Stimulated activated CD8-positive, alpha-beta memory T cell treated with anti-CD3 and anti-CD28 coated beads, Interleukin-12 subunit alpha, Interleukin-12 subunit beta, amount 100 ng/mL, for 1 hour (primary cell): ENCODE data around the gene ENGASE.

Experiments used
- DNase-seq: peaks from one replicate; pipeline ENCODE4 v3.0.0-alpha.2; 2020; ENCODE audit warnings: low read depth

Gene ENGASE

DNA sequence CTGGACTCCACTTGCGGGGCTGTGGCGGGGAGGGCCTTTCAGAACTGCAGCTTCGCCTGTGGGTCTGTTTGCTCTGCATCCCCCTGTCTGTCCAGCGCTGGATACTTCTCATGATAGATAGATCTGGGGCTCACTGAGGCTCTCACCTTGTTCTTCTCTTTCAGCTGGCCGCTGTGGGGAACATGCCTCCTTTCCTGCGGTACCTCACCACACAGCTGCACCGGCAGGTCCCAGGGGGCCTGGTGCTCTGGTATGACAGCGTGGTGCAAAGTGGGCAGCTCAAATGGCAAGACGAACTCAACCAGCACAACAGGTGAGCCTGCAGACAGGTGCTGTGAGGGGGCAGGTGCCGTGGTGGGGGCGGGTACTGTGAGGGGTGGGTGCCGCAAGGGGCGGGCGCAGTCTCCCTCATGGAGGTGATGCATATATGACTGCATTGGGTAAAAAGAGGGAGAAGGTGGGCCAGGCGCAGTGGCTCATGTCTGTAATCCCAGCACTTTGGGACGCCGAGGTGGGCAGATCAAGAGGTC is 6.2 kb downstream of the ENGASE start:
- no peak for DNase-seq

DNA sequence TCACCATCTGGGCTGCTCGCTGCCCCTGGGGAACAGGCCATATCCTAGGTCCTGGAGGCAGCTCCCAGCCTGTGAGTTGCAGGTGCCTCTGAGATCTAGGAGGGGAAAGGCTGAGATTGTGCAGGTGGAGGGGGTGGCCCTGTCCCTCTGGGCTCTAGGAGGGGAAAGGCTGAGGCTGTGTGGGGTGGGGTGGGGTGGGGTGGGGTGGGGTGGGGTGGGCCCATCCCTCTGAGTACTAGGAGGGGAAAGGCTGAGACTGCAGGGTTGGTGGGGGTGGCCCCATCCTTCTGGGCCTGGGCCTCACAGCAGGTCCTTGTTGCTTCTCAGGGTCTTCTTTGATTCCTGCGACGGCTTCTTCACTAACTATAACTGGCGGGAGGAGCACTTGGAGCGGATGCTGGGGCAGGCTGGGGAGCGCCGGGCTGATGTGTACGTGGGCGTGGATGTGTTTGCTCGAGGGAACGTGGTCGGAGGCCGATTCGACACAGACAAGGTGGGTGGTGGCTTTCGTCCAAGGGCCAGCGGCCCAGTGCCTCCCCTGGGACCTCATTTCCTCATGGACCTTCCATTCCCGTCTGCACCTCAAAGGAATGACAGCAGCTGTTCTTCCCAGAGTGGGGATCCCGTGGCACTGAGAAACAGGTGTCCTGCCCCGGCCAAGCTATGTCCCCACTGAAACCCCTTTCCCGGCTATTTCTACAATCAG is 7.1 kb downstream of the ENGASE start:
- DNase-seq = no peak

DNA sequence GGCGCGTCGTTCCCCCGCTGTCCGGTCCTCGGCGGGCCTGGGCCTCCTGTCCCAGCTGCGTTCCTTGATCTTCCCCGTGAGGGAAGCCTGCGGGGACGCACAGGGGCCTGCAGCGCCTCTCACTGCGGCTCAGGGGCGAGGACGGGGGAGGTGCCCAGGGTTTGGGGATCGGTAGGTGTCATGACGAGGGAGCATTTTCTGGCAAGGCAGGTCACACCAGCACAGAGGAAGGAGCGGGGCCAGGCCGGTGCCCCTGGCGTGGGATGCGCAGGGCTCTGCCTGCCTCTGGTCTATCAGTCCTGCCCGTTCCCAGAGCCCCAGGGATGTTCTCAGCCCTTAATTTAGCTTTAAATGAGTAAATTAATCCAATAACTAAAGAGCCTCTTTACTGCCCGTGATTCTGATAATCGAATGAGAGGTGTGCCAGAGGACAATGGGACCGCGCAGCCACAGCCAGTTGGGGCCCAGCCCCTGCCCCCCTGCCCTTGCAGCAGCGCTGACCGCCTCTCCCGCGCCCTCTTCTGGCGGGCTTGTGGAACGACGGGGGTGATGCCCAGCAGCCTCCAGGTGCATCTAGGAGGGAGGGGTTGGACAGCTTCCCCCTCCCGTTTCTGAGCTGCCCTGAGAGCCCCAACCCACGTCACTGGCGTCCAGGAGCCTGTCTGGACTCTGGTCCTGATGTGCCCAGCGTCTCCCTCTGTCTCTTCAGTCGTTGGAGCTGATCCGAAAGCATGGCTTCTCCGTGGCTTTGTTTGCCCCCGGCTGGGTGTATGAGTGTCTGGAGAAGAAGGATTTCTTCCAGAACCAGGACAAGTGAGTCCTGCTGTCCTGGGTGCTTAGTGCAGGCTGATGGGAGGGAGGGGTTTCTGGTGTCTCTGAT is 7.9 kb downstream of the ENGASE start:
- DNase-seq = no peak

DNA sequence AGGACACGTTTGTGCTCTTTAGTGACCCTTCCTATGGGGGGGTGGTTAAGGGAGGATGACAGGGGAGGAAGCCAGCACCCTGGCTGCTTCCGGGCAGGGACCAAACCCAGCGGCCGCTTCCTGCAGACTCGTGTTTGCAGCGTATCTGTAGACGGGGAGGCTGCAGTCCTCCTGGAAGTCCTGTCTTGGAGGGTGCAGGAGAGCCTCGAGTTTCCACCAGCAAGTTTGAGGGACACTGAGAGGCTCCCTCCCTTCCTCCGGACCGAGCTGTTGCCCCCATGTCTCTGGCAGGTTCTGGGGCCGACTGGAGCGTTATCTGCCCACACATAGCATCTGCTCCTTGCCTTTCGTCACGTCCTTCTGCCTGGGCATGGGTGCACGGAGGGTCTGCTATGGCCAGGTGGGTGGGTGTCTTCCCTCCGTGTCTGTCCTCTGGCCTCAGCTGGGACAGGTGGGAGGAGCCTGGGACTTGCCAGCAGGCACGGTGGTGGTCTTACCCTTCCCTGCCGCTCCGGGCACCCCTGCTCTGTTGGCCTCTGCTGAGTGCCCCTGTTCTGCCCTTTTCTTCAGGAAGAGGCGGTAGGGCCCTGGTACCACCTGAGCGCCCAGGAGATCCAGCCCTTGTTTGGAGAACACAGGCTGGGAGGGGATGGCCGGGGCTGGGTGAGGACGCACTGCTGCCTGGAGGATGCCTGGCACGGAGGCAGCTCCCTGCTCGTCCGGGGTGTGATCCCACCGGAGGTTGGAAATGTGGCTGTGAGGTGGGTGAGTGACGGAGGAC is 8.8 kb downstream of the ENGASE start:
- no peak for DNase-seq

DNA sequence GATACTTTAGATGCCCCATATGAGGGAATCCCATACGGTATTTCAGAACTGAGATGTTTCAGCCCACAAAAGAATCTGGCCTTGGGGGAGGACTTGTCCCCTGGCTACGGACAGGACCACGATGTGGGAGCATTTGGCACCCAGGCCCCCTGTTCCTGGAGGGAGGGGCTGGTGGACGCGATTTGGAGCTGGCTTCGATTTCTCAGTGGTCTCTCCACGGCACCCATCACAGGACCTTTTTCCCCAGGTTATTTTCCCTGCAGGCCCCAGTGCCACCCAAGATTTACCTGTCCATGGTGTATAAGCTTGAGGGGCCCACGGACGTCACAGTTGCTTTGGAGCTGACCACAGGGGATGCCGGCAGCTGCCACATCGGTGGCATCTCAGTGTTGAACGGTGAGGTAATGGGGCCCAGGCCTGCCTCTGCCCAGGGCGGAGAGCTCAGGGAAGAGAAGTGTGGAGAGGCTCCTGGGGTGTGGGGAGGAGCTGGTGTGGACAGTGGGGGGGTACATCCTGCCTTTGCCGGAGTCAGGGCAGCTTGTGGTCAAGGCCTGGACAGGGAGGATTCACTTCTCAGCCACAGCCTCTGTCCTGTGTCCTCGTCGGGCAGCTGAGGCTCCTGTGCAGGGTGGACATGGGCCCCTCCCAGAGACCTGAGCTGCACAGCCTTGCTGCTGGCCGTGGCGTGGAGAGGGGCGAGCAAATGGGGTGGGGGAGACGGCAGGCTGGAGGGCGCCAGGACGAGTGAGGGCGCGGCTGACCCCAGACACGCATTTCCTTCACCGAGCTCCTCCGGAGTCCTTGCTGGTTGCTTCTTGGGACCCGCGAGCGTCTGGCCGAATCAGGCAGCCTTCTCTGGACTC is 9.9 kb downstream of the ENGASE start:
- DNase-seq = no peak

DNA sequence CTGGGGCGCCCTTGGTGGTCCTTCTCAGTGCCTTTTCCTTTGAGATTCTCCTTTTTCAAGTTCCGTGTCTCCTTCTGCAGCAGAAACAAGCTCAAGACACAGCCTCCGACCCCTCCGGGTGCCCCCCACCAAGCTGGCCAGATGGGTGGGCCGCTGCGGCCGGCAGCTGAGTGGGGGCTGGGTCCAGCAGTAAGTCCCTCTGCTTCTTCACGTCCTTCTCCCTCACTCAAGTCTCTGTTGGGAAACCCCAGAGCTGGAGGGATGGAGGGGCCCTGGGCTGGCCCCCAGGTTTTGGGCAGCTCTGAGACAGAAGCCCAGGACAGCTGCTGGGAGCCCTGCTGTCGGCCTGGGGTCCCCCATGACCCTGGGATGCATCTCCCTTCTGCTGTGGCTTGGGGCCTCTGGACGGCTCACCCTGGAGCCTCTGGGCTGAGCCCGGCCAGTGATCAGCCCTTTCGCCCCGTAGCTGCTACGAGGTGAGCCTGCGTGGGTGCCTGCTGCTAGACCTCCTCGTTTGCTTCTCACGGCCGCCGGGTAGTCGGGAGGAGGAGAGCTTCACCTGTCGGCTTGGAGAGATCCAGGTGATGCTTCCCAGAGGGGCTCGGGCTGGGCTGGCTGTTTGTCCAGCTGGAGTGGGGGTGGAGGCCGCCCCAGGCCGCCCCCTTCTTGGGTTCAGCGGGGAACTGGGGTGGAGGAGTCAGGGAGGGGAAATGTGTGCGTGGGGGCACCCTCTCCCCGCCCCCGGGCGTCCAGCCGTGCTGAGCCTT is 10.7 kb downstream of the ENGASE start:
- no peak for DNase-seq

DNA sequence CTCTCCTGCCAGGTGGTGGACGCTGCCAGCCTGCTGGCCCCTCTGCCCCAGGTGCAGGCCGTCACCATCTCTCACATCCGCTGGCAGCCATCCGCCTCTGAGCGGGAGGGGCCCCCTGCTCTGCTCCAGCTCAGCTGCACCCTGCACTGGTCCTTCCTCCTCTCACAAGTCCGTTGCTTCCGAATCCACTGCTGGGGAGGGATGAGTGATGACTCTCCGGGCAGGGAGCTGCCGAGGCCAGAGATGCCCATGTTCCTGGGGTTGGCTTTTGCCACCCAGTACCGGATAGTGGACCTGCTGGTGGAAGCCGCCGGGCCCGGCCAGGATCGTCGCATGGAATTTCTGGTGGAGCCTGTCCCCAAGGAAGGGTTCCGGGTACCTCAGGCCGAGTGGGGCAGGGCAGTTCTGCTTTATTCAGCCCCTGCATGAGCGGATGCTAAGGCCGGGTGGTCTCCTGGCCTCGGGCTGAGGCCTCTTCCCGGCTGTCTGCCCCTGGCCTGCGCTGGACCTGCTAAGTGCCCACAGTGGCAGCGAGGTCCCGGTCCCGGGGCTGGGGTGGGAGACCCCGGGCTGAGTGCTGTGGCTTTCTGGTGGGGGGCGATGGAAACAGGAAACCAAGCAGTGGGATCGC is 11.4 kb downstream of the ENGASE start:
- no peak for DNase-seq

DNA sequence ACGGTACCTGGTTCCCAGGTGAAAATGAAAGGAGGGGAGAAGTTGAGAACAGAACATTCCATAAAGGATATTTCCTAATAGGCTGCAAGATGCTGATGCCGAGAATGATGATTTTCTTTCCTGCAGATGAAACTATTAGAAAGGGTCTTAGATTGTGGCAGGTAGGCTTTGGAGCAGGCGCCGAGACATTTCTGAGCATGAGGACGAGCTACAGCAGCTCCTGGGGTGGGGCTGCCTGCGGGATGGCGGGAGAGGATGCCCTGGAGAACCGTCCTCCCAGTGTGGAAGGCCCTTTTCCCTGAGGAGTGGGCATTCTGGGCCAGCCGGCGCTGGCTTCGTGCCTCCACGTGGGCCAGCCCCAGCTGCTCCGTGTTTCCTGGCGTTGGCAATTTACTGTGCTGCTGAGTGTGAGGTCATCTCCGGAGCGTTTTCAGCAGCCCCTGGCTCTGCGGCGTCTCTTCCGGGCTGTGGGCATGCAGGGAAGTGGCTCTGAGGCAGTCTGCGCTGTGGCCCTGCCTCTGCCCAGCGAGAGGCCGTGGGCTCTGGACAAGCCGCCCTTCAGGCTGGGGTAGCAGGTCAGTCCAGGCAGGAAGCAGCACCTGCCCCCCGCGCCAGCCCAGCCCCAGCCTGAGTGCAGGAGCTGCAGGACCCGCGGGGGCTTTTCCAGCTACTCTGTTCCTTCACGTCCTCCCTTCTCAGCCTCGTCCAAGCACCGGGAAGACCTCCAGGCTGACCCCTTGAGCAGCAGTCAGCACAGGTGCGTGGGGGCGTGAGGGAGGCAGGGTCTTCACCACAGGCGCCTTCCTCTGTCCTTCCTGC is 12.2 kb downstream of the ENGASE start:
- no peak for DNase-seq

DNA sequence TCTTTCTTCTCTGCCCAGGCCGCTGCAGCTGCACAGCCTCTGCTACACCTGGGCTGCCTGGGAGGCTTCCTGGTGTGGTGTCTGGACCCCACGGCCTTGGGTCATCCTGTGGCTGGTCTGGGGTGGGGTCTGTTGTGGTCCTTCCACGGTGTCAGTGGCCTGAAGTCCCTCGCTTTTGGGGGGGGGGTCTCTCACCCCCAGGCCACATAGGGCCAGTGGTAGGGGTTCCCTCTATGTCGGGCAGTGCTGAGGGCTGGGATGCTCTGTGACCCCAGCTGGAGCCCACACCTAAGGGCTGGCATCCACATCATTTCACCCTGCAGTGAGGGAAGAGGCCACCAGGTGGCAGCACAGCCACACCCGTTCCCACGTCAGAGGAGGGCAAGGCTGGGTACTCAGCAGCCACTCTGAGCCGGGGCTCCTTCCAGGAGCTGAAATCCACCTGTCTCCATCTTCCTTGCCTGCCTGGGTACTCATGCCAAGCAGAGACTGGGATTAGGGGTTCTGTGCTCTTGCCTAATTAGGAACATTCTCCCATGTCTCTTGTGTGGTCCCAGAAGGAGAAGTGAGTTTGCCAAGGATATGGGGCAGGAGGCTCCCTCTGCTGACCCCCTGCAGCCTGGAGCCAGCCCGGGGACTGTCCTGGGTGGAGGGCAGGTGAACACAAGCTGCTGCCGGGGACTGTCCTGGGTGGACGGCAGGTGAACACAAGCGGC is 13.0 kb downstream of the ENGASE start:
- DNase-seq = peak; percentile 59

DNA sequence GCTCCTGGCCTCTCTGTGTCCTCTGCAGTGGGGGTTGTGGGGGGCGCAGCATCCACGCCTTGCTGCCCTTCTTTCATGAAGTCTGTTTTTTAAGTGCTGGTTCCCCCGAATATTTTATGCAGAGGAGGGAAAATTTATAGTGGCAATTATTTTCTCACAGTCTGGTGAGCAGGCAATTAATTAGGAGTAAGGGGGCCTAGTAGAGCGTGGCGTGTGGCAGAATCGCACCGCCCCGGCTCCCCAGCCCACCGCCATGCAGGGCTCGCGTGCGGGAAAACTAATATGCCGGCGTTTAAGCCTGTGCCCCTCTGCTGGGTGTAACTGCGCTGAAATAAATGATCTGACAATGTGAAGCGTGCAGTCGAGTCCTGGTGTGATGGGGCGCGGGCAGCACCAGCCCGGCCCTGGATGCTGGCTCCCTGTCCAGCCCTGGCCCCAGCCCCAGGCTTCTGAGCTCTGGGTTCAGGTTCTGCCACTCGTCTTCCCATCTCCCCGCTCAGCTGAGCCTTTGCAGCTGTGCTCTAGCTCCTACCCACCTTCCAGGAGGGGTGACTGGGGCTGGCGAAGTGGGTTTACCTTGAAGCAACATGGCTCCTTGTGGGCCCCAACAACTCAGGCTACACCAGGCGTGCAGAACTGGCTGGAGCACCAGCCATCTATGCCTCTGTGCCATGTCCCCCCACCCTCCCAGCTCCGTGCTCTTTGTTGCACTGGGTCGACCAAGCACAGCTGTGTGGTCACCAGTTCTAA is 13.8 kb downstream of the ENGASE start:
- DNase-seq = no peak

DNA sequence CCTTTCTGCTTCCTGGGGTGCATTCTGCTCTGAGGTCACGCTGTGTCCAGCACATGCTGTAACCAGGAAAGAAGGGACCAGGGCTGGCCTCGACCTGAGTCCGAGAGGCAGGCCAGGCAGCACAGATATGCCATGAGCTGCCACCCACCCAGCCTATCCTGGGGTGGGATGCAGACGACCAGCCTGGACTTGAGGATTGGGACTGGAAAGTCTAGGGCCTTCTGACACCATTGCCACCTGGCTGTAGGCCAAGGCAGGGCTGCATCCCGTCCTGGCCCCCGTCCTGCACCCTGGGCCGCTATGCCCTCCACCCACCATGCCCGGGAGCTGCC is 14.3 kb downstream of the ENGASE start:
- no peak for DNase-seq

DNA sequence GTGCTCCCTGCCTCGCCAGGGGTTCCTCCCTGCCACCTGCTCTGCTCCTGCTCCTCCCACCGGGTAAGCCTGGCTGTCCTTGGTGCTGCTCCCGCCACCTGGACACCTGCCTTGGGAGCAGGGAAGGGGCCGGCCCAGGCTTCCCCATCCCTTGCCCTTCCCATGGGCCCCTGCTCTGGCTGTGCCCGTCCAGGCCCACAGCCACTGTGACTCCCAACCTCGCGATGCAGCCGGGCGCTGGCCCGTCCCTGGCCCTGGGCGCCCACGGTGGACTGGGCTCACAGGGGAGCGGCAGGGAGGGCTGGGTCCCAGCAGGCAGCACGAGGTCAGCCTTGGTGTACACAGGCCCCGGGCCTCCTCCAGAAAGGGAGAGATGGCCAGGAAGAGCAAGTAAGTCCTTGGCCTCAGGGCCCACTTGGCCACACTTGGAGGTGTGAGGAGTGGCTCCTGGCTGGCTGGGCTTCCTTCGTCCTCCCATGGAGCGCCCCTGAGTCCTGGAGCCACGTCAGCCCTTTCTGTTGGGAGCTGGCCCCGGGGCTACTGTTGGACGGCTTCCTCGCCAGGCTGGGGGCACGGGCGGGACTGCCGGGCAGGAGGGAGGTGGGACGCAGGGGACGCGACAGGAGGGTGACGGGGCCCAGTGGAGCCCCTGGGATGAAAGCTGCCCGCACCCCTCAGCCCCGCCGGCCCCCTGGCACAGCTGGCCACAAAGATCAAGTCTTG is 15.3 kb downstream of the ENGASE start:
- no peak for DNase-seq

DNA sequence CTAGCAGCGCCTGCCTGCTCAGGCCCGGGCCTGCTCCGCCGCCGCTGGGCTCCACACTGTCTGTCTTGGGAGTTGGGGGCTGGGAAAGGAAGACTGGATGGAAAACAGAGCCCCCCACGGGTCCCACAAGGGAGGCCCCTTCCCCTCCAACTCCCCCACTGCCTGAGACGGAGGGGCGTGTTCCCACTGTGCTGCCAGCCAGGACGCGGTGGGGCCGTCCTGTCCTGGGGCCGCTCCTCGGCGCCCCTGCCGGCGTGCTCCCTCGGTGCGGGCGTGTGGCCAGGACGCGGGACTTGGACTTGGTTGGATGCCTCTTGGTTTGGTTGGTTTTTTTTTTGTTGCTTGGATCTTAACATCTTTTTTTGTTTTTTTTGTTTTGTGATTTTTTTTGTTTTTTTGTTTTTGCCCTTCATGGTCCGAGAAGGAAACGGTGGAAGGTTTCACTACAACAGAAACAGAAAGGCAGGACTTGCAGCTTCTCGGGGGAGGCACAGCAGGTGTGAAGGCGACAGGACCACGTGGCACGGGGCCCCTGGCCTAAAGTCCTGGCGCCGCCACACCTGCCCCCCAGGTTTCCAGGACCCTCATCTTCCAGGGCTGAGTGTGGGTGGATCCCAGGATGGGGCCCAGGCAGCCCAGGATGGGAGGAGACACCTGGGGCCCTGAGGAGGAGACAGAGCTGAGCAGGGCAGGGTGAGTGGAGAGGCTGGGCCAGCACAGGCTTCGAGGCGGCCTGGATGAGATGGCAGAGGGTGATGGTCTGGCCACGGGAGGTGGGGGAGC is 16.0 kb downstream of the ENGASE start:
- no peak for DNase-seq

DNA sequence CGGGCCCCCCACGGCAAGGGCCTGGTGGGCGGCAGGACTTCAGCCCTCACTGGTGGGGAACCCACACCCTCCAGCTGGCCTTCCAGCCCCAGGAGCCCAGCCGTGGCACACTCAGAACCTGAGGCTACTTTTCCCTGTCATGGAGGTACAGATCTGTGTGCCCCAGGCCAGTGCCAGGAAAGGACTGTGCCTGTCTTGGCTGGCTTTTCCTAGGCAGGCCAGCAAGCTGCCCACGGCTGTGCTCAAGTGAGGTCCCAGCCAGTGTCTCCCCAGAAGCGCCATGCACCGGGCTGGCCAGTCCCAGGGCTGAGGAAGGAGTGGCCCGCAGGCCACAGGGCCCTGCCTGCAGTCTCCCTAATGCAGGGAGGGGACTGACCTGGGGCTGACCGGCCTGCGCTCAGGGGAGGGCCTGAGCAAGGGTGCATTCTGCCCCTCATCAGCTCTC is 16.6 kb downstream of the ENGASE start:
- DNase-seq = no peak

DNA sequence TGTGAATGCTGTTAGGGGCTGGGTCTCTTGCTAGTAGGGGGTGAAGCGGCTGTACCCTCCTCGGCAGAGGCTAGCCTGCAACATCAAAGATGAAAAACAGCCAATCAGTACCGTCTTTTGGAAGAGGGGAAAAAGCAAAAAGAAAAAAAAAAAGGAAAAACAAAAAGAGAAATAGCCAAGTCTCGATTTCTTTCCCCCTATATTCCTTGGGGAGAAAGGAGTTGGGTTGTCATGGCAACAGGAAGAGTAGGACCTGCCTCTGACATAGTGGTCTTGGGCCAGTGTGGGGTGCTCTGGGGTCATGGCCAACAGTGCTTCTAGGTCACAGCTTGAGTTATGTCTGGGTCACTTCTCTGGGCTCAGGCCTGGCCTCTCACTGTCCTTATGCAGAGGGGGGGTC is 17.9 kb downstream of the ENGASE start:
- no peak for DNase-seq

DNA sequence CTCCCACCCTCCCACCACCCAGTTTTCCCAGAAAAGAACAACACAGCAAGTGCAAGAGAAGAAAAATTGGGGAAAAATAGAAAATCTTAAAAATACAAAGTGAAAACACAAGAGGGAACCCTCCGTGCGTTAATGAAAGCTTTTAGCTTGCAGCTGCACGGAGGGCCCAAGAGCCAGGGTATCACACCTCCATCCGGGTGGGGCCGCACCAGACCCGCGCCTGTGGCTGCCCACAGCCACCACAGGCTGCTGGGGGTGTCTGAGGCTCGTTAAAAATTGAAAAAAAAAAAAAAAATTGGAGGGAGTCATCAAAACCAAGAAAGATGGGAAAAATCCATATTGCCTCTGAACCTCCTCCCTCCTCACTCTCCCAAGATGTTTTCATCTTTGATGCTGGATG is 18.6 kb downstream of the ENGASE start:
- no peak for DNase-seq

DNA sequence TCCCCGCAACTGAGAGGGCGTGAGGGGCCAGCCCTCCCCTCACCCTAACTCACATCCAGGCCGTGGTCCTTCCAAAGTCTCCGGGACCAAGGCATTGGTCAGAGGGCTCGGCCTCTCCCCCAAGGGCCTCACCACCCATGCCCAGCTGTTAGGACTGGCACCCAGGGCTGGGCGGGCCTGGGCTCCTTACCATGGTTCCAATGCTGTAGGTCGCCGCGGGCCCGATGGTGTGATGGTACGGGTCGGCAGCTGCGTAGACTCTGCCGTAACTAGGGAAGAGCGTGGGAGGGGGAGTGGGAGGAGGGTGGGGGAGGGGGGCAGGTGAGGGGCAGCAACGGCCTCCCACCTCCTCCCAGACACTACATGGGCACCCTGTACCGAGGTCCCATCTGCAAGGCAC is 19.6 kb downstream of the ENGASE start:
- DNase-seq = no peak
